Stimulated activated CD8-positive, alpha-beta memory T cell treated with anti-CD3 and anti-CD28 coated beads, Interleukin-7, amount 100 ng/mL, for 4 hours (primary cell): ENCODE data around the gene SLC25A10.

Source experiments
- DNase-seq, 2 donors: peaks; one replicate each; pipeline ENCODE4 v3.0.0-alpha.2; 2020; ENCODE audit warnings: low read depth in 2 of 2

Gene SLC25A10

DNA sequence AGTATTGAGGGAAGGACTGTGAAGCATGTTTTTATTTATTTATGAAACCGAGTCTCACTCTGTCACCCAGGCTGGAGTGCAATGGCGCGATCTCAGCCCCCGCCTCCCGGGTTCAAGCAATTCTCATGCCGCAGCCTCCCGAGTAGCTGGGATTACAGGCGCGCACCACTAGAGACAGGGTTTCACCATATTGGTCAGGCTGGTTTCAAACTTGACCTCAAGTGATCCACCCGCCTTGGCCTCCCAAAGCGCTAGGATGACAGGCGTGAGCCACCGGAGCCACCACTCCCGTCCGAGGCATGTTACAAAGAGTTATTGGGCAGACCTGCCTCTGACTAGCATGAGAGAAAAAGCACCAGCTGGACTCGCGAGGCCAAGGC, 5.9 kb upstream of the SLC25A10 start:
- DNase-seq: no peak

DNA sequence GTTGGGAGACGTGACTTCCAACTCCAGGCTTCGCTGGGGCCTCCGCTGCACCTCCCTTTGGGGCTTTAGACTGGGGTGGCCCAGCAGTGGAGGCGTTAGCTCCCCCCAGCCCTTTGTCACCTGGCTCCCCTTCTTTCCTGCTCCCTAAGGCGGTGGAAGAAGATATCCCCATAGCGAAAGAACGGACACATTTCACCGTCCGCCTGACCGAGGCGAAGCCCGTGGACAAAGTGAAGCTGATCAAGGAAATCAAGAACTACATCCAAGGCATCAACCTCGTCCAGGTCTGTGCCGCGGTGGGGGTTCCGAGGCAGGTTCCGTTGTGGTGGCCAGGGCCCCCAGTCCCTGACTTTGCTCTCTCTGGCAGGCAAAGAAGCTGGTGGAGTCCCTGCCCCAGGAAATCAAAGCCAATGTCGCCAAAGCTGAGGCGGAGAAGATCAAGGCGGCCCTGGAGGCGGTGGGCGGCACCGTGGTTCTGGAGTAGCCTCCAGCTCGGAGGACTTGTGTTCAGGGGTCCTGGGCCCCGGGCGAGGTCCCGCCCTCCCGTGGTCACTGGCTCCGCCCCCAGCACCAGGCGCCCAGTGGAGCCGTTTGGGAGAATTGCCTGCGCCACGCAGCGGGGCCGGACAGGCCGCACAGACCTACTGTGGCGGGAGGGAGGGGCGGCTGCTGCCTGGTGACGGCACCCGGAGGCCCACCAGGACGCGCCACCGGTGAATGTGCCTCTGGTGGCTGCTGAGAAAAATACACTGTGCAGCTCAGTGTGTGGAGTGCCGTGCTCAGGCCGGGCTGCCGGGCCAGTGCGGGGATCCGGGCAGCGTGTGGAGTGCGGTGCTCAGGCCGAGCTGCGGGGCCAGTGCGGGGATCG, 5.1 kb upstream of the SLC25A10 start:
- no peak for DNase-seq

DNA sequence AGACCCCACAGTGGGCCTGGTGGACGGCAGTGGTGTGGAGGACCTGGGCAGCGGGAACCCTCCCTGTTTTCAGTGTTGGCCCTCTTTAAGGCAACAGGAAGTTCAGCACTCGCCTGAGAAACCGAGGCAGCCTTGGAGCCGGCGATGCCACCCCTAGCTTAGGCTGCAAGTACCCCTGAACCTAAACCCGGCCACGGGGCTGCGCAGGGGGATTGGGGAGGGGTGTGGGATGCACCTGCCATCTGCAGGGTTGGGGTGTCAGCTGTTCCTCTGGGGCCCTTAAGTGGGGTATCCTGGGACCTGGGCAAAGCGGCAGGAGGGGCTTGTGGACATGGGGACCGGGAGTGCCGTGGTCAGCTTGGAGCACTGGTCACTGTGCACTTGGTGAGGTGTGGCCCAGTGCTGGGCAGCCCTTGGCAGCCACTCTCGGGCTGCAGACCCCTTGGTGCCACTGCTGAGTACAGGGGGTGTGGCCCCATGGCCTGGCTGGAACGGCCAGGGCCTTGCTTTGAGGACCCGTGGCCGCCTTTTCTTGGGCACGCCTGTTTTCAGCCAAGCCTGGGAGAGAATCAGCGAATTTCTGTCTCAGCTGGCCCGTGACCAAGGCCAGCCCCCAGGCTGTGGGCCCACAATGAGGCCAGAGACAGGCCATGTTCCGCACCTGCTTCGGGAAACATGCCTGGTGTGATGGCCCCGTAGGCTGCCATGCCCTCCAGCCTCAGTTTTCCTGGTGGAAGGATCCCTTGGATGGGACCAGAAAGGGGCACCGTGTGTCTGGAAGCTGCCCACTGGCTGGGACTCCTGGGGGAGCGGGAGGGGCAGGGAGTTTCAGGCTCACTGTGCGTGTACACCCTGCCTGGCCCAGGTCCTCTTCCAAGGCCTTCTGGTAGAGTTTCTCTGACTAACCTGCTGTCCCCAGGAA, 4.1 kb upstream of the SLC25A10 start:
- DNase-seq: no peak

DNA sequence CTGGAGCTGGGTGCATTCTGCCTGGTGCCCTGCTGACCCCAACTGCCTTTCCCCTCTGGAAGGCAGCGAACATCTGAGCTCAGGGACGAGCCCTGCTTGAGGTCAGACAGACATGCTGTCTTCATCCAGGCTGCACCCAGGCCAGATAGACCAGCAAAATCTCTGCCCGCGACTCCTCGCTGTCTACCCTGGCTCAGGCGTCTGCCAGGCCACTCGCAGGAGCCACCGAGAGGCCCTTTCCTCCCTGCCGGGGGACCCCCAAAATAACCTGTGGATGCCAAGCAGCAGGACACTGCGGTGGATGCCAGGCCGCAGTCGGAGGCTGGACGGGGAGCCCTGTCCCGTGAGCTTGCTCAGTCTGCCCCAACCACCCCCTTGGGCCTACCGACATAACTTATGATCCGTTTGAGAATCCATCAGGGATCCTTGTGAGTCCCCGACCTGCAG, 3.3 kb upstream of the SLC25A10 start:
- no peak for DNase-seq

DNA sequence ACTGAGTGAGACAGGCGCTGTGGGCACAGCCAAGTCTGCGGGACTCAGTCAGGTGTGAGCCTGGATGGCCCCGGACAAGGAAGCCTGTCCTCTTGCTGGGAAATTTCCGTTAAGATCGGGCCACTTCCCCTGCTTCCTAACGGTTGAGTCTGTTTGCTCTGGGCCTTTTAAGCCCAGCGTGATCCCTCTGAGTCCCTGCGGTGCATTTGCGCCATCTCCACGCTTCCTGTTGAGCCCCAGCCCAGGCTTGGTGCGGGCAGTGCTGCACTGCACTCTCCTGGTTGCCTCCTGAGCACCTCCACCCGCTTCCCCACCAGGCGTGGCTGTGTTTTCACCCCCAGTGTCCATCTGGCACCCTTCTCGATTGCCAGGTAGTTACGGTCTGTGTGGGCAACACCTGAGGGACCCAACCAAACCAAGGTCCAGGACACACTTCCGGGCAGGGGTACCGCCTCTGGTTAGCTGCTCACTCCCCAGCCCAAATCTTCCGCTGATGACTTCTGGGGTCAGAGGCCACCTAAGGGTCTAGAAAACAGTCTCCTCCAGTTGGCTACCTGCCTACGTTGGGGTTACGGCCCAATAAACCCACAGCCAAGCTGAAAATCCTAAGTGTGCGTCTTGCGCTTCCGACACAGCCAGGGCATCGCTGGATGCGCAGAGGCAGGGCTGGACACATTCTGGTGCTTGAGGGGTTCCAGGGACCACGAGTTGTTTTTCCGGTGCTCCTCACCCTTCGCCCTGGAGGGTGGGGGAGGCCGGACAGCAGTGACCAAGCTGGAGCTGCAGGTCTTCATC, 1.4 kb upstream of the SLC25A10 start:
- no peak for DNase-seq

DNA sequence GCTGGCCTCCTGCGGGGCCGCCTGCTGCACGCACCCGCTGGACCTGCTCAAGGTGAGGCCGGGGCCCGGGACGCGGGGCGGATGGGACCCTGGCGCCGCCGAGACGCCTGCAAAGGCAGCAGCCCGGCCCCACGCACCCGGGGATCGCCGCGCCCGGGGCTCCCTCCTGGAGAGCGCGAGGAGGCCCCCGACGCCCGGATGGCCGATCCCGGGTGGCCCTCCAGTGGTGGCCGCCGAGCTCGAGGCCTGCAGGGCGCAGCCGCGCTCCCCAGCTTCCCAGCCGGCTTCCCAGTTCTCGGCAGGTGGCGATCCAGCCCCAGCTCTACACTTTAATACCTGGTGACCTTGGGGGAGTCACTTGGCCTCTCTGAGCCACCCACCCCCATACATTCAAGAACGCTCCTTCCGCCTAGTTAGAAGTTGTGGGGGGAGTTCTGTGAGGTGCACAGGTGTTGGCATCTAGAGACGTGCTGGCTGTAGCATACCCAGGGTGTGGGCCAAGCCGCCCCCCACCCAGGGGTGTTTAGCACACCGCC, 452 bp downstream of the SLC25A10 start:
- DNase-seq: no peak

DNA sequence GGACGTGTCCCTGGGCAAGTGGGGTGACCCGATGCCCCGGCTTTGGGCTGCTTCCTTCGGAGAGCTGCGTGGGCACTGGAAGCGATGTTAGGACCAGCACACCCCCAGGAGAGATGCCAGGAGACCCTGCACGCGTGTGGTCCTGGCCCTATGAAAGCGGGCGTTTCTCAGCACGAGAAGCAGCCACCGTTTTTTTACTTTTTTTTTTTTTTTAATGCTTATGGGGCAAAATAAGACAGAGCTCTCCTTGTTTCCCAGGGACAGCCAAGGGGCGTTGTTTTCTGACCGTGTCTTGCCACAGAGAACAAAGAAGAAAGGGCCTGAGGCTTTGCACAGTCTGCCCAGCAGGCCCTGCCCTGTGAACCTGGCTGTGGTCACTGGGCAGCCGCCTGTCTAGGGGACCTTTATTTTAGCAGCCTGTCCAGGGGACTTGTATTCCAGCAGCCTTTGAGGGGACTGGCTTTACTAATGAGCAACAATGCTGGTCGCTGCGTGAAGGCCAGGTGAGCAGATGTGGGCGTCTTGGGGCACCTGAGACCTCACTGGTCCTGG, 996 bp downstream of the SLC25A10 start:
- no peak for DNase-seq

DNA sequence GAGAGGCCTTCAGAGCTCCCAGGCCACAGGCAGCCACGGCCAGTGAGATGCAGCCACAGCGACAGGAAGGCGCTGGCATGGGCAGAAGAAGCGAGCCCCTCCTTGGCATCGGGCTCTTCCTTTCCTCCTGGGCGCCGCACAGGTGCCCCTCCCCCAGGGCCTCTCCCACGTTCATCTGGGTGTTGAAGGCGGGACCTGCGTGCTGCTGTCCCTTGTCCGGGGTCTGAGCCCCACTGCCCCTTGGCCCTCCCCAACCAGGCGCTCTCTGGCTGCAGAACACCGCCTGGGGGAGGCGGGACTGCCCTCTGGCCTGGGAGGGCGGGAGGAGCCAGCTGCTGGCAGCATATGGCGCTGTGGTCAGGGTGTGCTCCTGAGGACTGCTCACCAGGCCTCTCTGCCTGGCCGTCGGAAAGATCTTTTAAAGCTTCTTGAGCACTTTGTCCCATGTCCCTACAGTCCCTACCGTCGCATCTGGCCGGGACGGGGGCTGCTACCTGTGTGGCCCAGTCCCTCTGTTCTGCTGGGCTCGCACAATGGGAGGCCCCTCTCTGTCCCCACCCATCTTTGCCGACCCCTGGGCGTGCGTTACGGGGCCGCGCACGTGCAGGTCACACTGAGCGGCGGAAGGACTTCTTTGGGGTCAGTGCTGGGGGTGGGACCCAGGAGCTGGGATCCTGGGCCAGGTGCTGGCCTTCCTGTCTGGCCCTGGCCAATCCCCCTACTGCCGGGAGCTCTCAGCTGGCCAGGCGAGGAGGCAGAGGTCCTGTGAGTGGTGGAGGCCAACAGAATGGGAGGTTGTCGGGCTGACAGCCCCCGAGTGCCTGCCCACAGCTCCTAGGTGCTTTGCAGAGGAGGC, 1.7 kb downstream of the SLC25A10 start:
- DNase-seq: no peak

DNA sequence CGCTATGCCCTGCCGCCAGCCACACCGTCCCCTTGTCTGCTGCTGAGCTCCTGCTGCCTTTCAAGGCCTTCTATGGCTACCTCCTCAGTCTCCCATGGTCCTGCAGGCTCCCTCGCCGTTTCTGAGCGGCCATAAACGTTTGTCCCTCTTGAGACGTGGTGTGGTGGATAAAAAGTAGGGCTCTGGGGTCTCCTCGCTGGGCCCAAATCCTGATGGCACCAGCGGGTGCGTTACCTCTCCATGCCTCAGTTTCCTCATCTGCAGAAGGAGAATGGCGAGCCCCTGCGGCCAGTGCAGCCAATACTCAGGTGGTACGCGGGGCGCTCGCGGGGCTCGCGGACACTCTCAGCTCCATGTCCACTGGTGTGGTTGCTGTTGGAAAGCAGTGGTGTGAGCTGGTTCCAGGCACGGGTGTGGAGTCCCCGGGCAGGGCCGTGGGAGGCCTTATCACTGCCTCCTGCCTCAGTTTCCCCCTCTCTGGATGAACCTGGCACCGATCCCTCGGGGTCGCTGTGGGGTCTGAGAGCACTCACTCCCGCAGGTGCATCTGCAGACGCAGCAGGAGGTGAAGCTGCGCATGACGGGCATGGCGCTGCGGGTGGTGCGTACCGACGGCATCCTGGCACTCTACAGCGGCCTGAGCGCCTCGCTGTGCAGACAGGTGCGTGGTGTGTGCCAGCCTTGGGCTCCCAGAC, 2.5 kb downstream of the SLC25A10 start:
- no peak for DNase-seq

DNA sequence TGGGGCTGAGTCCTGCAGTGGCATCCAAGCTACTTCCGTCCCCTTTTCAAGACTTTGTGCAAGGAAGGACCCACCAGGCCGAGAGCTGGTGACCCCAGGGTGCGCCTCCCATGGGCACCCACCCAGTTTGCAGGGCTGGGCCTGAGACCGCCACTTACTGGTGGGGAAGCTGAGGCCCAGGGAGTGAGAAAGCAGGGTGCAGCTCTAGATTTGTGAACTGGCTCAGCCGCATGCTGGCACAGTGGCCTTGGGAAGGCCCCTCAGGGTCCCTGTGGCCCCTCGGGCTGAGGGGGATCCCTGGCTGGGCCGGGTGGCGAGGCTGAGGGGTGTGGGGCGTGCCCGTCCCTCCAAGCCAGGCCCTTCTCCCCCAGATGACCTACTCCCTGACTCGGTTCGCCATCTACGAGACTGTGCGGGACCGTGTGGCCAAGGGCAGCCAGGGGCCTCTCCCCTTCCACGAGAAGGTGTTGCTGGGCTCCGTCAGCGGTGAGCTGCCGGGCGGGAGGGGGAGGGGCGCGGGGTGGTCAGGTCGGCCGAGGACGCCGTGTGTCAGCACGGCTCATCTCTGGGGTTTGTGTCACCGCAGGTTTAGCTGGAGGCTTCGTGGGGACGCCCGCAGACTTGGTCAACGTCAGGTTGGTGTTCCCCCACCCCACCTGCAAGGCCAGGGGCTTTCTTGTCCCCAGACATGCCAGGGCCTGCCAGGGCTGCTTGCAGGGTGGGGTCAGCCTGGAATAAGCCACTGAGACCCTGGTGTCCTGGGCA, 3.2 kb downstream of the SLC25A10 start:
- DNase-seq: no peak

DNA sequence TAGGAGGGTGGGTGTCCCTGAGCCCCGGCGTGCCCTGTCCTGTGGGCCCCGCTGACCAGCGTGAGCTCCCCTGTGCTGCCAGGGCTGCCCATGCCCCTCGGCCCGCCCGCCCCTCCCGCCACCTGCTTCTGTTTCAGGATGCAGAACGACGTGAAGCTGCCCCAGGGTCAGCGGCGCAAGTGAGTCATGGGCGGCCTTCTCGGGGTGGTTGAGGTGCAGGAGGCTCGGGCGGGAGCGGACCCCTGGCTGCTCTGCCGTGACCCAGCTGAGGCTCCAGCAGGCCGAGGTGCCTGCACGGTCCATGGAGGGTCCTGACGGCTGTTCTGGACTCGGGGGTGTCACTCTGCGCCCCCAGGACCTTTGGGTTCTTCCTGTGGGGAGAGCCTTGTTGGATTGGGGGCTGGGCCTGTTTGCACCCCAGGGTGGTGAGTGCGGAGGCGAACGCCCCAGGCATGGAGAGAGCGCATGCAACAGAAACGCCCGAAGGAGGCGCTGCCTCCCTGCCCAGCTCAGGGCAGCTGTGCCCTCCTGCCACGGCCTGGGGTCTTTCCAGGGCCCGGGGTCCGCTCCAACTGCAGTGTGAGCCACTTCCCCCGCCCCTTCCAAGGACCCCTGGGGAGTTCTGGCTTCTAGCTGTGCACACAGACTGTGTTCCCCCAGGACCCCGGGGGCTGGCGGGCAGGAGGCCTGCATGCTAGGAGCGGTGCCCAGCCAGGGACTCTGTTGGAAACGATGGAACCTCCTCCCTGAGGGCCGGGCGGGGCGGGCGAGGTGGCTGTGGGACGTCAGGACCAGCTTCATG, 4.0 kb downstream of the SLC25A10 start:
- DNase-seq: no peak

DNA sequence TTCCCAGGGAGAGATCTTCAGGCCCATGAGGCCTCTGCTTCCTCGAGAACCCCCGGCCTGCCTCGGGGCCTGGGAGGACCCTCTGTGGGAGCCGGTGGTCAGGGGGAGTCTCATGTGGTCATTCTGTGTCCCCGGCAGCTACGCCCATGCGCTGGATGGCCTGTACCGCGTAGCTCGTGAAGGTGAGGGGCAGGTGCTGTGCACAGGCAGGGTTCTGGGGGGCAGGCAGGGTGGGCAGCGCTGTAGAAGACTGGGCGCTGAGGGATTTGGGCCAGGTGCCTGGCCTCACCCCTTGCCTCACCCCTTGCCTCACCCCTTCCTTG, 4.6 kb downstream of the SLC25A10 start:
- DNase-seq: no peak

DNA sequence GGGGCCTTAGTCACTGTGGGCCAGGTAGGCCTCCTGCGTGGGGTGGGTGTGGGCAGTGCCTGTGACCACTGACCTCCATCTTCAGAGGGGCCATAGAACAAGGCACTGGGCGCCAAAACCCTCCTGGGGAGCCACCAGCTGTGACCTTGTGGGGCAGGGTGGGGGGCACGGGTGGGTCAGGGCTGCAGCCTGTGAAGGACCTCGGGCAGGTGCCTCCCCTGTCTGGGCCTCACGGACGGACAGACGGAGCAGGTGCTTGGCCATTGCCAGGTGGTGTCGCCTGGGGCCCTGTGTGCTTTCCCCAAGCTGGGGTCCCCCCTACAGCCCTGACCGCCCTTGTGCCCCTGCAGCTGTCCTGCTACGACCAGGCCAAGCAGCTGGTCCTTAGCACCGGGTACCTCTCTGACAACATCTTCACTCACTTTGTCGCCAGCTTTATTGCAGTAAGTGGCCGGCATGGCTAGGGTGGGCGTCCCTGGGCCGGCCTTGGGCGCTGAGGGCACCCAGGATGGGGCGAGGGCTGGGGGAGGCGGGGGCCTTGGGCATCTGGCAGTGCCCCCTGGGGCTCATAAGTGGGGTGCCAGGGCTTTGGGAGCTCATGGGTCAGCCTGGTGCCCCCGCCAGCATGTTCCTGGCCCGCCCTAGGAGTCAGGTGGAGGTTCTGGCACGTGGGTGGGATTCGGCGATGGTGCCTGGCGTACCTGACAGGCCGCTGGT, 5.1 kb downstream of the SLC25A10 start:
- DNase-seq: no peak

DNA sequence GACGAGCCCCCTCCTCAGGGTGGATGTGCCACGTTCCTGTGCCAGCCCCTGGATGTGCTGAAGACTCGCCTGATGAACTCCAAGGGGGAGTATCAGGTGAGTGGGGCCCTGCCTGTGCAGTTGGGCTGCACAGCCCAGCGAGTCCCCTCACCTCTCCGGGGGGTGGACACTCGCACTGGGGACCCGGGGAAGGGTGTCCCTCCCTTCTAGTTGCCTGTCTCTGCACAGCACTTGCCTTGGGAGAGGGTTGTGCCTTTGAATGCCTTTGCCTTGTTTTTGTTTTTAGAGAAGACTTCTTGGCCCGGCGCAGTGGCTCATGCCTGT, 5.6 kb downstream of the SLC25A10 start:
- no peak for DNase-seq

DNA sequence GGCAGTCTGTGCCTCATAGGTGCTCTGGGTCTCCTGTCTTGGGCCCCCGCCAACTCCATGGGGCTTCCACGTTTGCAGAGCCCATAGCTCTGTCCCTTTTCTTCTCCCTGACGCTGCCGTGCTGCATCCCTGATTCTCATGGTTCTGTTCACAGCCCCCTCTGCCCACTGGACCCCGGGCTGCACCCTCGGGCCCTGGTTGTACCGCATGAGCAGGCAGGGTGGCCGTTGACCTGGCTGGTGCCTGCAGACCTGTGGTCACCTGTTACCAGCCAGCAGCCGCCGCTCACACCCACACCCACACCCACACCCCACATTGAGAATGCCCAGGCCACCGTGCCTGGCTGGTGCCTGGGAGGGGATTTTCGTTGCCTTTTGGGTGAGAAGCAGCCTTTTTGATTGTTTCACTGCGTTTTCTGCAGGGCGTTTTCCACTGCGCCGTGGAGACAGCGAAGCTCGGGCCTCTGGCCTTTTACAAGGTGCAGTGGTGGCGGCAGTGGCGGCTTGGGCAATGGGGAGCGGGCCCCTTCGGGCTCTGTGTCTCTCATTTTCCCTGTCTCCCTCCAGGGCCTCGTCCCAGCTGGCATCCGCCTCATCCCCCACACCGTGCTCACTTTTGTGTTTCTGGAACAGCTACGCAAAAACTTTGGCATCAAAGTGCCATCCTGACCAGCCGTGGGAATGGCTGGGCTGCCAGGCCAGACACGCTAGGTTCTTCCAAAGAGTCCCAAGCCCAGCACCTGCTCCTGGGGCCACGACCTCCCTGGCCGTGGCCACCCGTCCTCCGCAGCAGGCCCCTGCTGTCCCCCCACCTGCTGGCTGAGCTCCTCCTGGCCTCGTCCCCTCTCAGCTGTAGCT, 7.6 kb downstream of the SLC25A10 start:
- no peak for DNase-seq

DNA sequence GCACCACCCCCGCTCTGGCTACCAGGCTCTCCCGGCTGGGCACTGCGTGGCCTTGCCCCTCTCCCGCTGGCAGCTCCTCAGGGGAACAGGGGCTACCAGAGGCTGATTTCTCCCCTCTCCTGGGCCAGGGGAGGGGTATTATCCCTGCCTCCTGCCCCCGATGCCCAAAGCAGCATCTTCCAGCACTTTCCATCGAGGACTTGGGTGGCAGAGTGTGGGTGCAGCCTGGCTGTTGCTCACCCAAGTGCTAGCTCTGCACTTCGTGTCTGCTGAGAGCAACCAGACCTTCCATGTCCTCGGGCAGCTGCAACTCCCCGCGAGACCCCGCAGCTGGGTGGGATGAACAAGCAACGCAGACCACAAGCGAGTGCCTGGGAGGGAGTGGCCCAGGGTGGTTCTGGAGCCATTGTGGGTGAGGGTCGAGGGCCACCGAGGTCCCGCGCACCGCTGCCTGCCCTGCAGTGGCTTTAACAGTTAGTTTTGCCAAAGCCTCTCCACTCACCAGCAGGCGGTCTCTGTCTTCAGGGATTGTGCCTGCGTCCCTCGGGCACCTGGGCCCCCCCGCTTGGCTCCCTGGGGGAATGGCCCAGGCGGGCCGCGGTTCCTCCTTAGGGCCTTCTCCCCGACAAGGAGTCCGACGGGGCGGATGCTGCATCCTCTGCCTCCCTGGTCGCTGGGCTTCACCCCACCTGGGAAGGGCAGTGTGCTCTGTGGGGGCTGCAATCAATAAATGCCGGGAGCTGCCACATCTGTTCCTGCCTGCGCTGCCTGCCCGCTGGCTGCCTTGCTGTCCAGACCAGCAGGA, 8.4 kb downstream of the SLC25A10 start:
- DNase-seq: no peak
